Uterus (tissue), 4 donors: ENCODE data around the gene WDR45B. TPM values are rescaled to one million over a fixed set of nuclear protein-coding genes. Genes with fewer than 3 reads are reported as not detected.

ENCODE experiments used
- DNase-seq, 2 donors: peaks; one replicate each; pipeline ENCODE4 v3.0.0-alpha.2; 2019 to 2020
- H3K27ac ChIP-seq, 2 donors: fragments of 200-600 bp; sonication (generic); 1 replicate in 1 of 2; 2 replicates in 1 of 2; pipeline ENCODE4 v1.5.1; 2016 to 2018
- H3K27me3 ChIP-seq, 2 donors: fragments of 200-600 bp; sonication (generic); one replicate each; pipeline ENCODE4 v1.5.1; 2018 to 2019; ENCODE audit warnings: control low read depth in 1 of 2
- H3K36me3 ChIP-seq, 2 donors: fragments of 200-600 bp; sonication (generic); one replicate each; pipeline ENCODE4 v1.5.1; 2019; ENCODE audit warnings: control low read depth in 1 of 2
- H3K4me1 ChIP-seq, 2 donors: fragments of 200-600 bp; sonication (generic); one replicate each; pipeline ENCODE4 v1.5.1; 2018 to 2019; ENCODE audit warnings: control low read depth in 1 of 2
- H3K4me3 ChIP-seq, 2 donors: fragments of 200-600 bp; sonication (generic); 1 replicate in 1 of 2; 2 replicates in 1 of 2; pipeline ENCODE4 v1.5.1; 2018 to 2019; ENCODE audit warnings: mild to moderate bottlenecking in 1 of 2
- H3K9me3 ChIP-seq, 2 donors: fragments of 200-600 bp; sonication (generic); one replicate each; pipeline ENCODE4 v1.5.1; 2019; ENCODE audit warnings: control low read depth in 1 of 2
- CTCF ChIP-seq, 4 experiments: fragments of 200-600 bp in 2 of 4; fragments of 450-650 bp in 2 of 4; sonication (generic) in 2 of 4; IDR thresholded peaks; one replicate each; pipeline ENCODE4 v1.5.1; 2016 to 2019; ENCODE audit warnings: antibody characterized with exemption in 4 of 4, mild to moderate bottlenecking in 2 of 4, moderate library complexity in 1 of 4
- POLR2A ChIP-seq, 2 donors: fragments of 450-650 bp; IDR thresholded peaks; one replicate each; pipeline ENCODE4 v1.6.1; 2016; ENCODE audit warnings: antibody characterized with exemption in 2 of 2, mild to moderate bottlenecking in 1 of 2, moderate library complexity in 1 of 2
- intact Hi-C: fragments of 100-400 bp; cut with DNase I; formaldehyde crosslinking; loops from one replicate; pipeline ENCODE4 v1.15.1; 2023; ENCODE audit warnings: low total_unique reads
- total RNA-seq, 4 donors: library from RNA; depleted of rRNA in 3 of 4; stranded (reverse); fragments of >200 nt in 3 of 4; gene quantifications; one replicate each; pipeline versions ENCODE4 v1.1.0 to v1.2.4, GENCODE V29; 2014 to 2023
- donor health status: DM: yes; HTN: yes; CAD: no.

WDR45B gene
- total RNA-seq, 4 donors from 2014 or later, result 56.5 to 111 (median 85.4) TPM

GRCh38 chr17:82677353-82677925 is 29.2 kb upstream of the WDR45B start:
- intact Hi-C loops, result no loop called here
- no peak for DNase-seq
- no peak overlapping the region for H3K27ac ChIP-seq
- no peaks in the 10 kb centered on the region for H3K36me3 ChIP-seq
- TF ChIP-seq POLR2A (IDR thresholded peaks at IDR 0.05), result no peak
- TF ChIP-seq CTCF (IDR thresholded peaks at IDR 0.05), result no peak
- H3K9me3 ChIP-seq, result no peaks in the 10 kb centered on the region
- no peaks in the 10 kb centered on the region for H3K4me1 ChIP-seq
- no peaks in the 10 kb centered on the region for H3K27me3 ChIP-seq
- H3K4me3 ChIP-seq, result no peak overlapping the region

GRCh38 chr17:82675476-82676245 is 27.4 kb upstream of the WDR45B start:
- no peaks in the 10 kb centered on the region for H3K4me1 ChIP-seq
- H3K4me3 ChIP-seq, result no peak overlapping the region
- intact Hi-C loops, result no loop called here
- H3K9me3 ChIP-seq, result no peaks in the 10 kb centered on the region
- DNase-seq, result no peak
- no peak overlapping the region for H3K27ac ChIP-seq
- H3K36me3 ChIP-seq, result no peaks in the 10 kb centered on the region
- TF ChIP-seq POLR2A (IDR thresholded peaks at IDR 0.05), result no peak
- no peaks in the 10 kb centered on the region for H3K27me3 ChIP-seq

GRCh38 chr17:82674656-82675475 is 26.6 kb upstream of the WDR45B start:
- DNase-seq, result no peak
- no peaks in the 10 kb centered on the region for H3K9me3 ChIP-seq
- intact Hi-C loops, result no loop called here
- H3K27ac ChIP-seq, result no peak overlapping the region
- TF ChIP-seq POLR2A (IDR thresholded peaks at IDR 0.05) (no peak), CTCF (IDR thresholded peaks at IDR 0.05) (no peak)
- H3K4me1 ChIP-seq, result no peaks in the 10 kb centered on the region
- H3K36me3 ChIP-seq, result no peaks in the 10 kb centered on the region
- H3K4me3 ChIP-seq, result no peak overlapping the region
- no peaks in the 10 kb centered on the region for H3K27me3 ChIP-seq

GRCh38 chr17:82670661-82671450 is 22.6 kb upstream of the WDR45B start:
- H3K36me3 ChIP-seq, result no peaks in the 10 kb centered on the region
- no peak for TF ChIP-seq CTCF (IDR thresholded peaks at IDR 0.05)
- no peak for TF ChIP-seq POLR2A (IDR thresholded peaks at IDR 0.05)
- no peaks in the 10 kb centered on the region for H3K27me3 ChIP-seq
- peak in 1 of 2 donors; percentile 13 for DNase-seq
- H3K4me1 ChIP-seq, result no peaks in the 10 kb centered on the region
- intact Hi-C loops, result no loop called here
- H3K9me3 ChIP-seq, result no peaks in the 10 kb centered on the region
- H3K27ac ChIP-seq, result peak overlapping the region; percentile 79 to 82
- no peak overlapping the region for H3K4me3 ChIP-seq

- intact Hi-C loops, result no loop called here
- Histone ChIP-seq H3K4me3 (no peak overlapping the region), H3K4me1 (no peaks in the 10 kb centered on the region), H3K27ac (no peak overlapping the region), H3K9me3 (no peaks in the 10 kb centered on the region), H3K36me3 (no peaks in the 10 kb centered on the region), H3K27me3 (no peaks in the 10 kb centered on the region)
- TF ChIP-seq CTCF (IDR thresholded peaks at IDR 0.05) (peak; percentile 21 to 54 (median 28)), POLR2A (IDR thresholded peaks at IDR 0.05) (no peak)
- DNase-seq, result no peak
Measured at GRCh38 chr17:82668631-82669099, 20.4 kb upstream of the WDR45B start.
